Measurements from ENCODE around the gene LCE2C. TPM values are rescaled to one million over a fixed set of nuclear protein-coding genes. Genes with fewer than 3 reads are reported as not detected.

Gene LCE2C
- total RNA-seq, 1 experiment from 2014 or later, result not detected

GRCh38 chr1:152645146-152645545 is 29.9 kb upstream of the LCE2C start:
- no peaks in the 10 kb centered on the region for H4K20me1 ChIP-seq (ENCODE audit: control insufficient read depth, insufficient read depth, insufficient read length)
- no peak overlapping the region for H4K91ac ChIP-seq (ENCODE audit: insufficient read length, low read depth, low read length)
- no peaks in the 10 kb centered on the region for H3K79me1 ChIP-seq (ENCODE audit: insufficient read depth, low read depth, low read length, poor library complexity, severe bottlenecking)
- H2BK20ac ChIP-seq (ENCODE audit: low read depth, low read length, poor library complexity, severe bottlenecking), result no peak overlapping the region
- no peak overlapping the region for H3K18ac ChIP-seq (ENCODE audit: insufficient read length, low read depth, low read length)
- Mint-ChIP-seq H3K36me3 (ENCODE audit: insufficient read depth in 1 of 3, low read depth in 3 of 3) (peaks cover 0 to 26% (median 13%) of the 10 kb centered on the region in 3 experiments; a peak in 5 of 7 replicates), H3K27me3 (ENCODE audit: low read depth) (no peaks in the 10 kb centered on the region; the same call in 1 of the 2 replicates), H3K27ac (no peak overlapping the region), H3K9me3 (peaks cover 92 to 94% of the 10 kb centered on the region in 2 experiments), H3K4me1 (no peaks in the 10 kb centered on the region), H3K4me3 (no peak overlapping the region)
- H2BK12ac ChIP-seq (ENCODE audit: insufficient read length, low read depth, low read length), result no peak overlapping the region
- H3K27me3 ChIP-seq (ENCODE audit: insufficient read depth, low read length), result no peaks in the 10 kb centered on the region
- H3K4me1 ChIP-seq (ENCODE audit: insufficient read depth, low read length), result no peaks in the 10 kb centered on the region
- DNase-seq, result no peak
- no CpG with 5 or more reads among the region's 3 CpGs for WGBS (ENCODE audit: extremely low coverage, insufficient read length, low lambda C conversion rate)
- no peak for TF ChIP-seq CTCF (conservative IDR thresholded peaks at IDR 0.05)
- no peak overlapping the region for H3K27ac ChIP-seq (ENCODE audit: insufficient read length, low read depth, low read length)
- H4K8ac ChIP-seq (replicated peaks; ENCODE audit: insufficient read length, low read depth, low read length), result no peak overlapping the region
- H3K14ac ChIP-seq (ENCODE audit: insufficient read depth, low read length), result no peak overlapping the region
- H3K9ac ChIP-seq (ENCODE audit: extremely low read depth, insufficient read length, low read length), result no peak overlapping the region
- no peaks in the 10 kb centered on the region for H3K79me2 ChIP-seq (ENCODE audit: insufficient read depth, low read length)
- H3K56ac ChIP-seq (ENCODE audit: insufficient read length, low read depth, low read length), result no peak overlapping the region
- no peak overlapping the region for H2BK5ac ChIP-seq (ENCODE audit: insufficient read length, low read length)
- H2AFZ ChIP-seq (ENCODE audit: low read length), result no peak overlapping the region
- H3K9me3 ChIP-seq (ENCODE audit: control insufficient read depth, low read depth, low read length), result peaks cover 90% of the 10 kb centered on the region
- H3K23ac ChIP-seq (ENCODE audit: insufficient read length, low read depth, low read length), result no peak overlapping the region
- H3T11ph ChIP-seq (ENCODE audit: low read length), result no peak overlapping the region
- H3K4ac ChIP-seq (ENCODE audit: low read depth, low read length), result no peak overlapping the region
- H3K23me2 ChIP-seq (ENCODE audit: insufficient read length, low read depth, low read length, poor library complexity, severe bottlenecking), result no peaks in the 10 kb centered on the region
- no peak overlapping the region for H4K5ac ChIP-seq (ENCODE audit: insufficient read length, low read depth, low read length)
- H2BK120ac ChIP-seq (ENCODE audit: low read depth, low read length, poor library complexity, severe bottlenecking), result no peak overlapping the region
- H2AK5ac ChIP-seq (ENCODE audit: insufficient read length, low read length), result no peak overlapping the region
- H3K4me2 ChIP-seq (ENCODE audit: insufficient read depth, insufficient read length, low read length), result no peak overlapping the region
- no peak overlapping the region for H2BK15ac ChIP-seq (ENCODE audit: low read depth, low read length)
